SKM-1 treated with dmso at 0.1 percent for 144 hours (cell line): ENCODE data around the gene GLIS2.
"Not testable (repeated sequence)": the region's sequence is repeated elsewhere in the genome, so short reads cannot be mapped to it uniquely, and the experiment has no call there.

Experiments used
- DNase-seq: peaks from one replicate; lab custom pipeline; 2025; ENCODE audit not compliant: unreplicated experiment; lab: John Stamatoyannopoulos, UW

Gene GLIS2

DNA sequence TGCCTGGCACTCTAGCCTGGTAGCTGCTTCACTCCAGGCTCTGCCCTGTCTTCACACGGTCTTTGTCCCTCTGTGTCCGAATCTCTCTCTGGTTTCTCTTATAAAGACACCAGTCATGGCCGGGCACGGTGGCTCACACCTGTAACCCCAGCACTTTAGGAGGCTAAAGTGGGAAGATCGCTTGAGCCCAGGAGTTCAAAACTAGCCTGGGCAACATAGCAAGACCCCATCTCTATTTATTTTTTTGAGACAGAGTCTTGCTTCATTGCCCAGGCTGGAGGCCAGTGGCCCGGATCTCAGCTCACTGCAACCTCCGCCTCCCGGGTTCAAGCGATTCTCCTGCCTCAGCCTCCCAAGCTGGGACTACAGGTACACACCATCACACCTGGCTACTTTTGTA lies 17.8 kb downstream of the GLIS2 start:
- DNase-seq, result not testable (repeated sequence)

DNA sequence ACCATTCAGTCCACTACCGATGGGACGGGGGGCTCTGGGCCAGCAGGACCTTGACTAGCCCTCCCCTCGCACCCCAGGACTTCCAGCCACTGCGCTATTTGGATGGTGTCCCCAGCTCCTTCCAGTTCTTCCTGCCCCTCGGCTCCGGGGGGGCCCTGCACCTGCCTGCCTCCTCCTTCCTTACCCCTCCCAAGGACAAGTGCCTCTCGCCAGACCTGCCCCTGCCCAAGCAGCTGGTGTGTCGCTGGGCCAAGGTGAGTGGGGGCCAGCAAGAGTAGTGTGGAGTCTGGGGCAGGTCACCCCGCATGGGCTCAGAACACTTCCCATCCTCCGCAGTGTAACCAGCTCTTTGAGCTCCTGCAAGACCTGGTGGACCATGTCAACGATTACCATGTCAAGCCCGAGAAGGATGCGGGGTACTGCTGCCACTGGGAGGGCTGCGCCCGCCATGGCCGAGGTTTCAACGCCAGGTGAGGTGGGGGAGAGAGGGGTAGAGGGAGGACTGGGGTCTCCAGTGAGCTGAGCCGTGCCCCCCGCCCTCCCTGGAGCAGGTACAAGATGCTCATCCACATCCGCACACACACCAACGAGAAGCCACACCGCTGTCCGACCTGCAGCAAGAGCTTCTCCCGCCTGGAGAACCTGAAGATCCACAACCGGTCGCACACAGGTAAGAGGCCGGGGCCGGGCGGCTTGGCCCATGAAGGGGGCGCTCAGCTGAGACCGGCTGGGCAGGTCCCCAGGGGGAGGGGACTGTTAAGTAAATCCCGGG lies 19.0 kb downstream of the GLIS2 start:
- DNase-seq, result no peak

DNA sequence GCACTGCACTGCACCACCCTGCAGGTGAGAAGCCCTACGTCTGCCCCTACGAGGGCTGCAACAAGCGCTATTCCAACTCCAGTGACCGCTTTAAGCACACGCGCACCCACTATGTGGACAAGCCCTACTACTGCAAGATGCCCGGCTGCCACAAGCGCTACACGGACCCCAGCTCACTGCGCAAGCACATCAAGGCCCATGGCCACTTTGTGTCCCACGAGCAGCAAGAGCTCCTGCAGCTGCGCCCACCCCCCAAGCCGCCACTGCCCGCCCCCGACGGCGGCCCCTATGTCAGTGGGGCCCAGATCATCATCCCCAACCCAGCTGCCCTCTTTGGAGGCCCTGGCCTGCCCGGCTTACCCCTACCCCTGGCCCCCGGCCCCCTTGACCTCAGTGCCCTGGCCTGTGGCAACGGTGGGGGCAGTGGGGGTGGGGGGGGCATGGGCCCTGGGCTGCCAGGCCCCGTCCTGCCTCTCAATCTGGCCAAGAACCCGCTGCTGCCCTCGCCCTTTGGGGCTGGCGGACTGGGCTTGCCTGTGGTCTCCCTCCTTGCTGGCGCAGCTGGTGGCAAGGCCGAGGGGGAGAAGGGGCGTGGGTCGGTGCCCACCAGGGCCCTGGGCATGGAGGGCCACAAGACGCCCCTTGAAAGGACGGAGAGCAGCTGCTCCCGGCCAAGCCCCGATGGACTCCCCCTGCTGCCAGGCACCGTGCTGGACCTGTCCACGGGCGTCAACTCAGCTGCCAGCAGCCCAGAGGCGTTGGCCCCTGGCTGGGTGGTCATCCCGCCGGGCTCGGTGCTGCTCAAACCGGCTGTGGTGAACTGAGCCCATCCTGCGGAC lies 21.1 kb downstream of the GLIS2 start:
- no peak for DNase-seq

DNA sequence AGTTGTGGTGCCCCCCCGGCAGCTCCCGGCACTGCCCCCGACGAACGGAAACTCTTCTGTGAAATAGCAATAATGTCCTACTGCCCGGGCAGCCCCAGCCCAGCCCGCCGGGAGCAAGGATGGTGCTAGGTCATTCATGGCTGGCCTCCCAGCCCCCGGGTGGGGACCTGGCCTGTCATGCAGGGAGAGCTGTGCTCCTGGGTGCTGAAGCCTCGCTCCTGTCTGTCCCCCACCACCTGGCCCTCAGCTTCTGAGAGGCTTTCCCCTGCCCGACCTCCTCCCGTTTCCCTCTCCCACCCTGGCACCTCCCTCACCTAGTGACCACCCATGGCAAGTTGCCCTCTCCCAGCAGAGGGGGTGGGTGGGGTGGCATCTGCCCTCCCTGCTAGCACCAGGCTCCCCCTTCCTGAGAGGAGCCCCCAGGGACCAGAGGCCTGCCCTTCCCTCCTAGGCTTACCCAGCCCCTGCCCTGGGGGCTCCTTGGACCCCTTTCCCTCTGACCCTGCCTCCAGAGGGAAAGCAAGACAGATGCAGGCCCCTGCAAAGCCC lies 21.7 kb downstream of the GLIS2 start:
- no peak for DNase-seq

DNA sequence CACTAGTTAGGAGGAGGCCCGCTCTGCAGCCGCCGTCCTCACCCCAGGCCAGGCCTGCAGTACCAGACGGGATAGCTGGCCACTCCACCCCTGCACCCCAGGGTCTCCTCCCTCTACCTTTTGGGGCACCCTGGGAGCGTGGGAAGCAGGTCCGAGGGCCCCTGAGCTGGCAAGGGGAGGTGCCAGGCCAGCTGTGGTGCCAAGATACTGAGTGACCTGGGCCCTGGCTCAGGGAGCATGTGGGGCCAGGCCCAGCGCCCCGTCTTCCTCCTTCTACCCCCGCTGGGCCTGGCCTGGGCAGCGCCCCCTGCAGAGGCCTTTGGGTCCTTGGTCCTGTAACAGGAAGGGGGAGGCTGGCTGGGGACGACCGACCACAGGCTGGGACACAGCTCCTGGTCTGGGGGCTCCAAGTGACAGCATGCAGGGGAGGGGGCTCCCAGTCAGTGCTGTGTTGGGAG lies 22.3 kb downstream of the GLIS2 start:
- no peak for DNase-seq

DNA sequence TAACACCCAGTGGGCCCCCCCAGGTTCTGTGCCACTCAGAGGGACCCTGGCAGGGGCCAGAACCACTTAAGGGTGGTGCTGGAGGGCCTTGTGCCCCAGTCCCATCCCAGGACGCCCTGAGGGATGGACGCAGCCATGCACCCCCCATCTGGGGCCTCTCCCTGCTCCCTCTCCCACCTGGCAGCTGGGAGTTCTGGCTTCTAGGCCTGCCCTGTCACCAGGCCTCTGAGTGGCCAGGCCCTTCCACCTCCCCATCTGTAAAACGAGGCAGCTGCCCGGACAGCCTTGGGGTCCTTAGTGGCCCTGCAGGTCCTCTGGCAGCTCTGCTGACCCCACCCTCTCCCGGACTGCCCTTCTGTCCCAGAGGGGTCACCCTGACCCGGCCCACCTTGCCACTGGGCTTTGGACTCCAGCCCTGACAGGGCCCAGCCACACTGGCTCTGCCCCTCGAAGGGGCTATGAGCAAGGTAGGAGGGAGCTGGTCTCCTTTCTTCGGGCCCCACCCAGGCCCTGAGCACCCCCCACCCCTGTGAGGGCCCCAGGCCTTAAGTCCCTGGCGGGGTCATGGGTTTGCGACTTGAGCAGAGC lies 22.9 kb downstream of the GLIS2 start:
- DNase-seq, result no peak

DNA sequence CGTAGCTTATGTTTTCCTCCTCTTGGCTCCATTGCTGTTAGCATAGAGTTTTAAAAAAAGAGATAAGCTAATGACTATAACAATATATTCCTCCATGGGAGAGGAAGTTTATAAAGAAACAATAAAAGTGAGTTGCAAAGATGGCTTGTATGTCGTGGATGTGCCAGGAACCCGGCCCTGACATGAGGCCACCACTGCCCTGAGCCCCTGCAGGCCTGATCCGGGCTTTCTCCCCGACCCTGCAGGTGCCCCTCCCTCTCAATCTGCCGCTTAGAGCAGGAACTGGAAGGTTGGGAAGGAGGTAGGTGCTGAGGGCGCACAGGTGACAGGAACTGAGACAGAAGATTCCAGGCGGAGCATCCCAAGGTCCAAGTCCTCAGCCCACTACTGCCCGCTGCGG lies 23.6 kb downstream of the GLIS2 start:
- no peak for DNase-seq

DNA sequence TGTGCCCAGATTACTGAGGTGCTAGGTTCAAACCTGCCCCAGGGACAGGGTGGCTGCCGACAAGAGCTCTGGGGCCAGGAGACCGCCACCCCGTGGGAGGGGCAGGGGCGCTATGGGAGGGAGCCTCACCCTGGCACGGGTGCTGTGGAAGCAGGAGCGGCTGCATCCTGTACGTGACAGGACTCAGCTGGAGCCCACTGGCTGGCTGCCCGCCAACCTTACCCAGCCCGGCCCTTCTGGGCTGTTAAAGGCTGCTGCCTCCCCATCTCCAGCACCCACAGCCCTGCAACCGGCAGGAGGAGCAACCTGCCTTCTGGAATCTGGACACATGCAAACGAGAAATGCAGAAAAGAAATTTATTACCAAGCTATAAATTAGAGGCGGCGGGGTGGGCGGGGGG lies 24.0 kb downstream of the GLIS2 start:
- no peak for DNase-seq

DNA sequence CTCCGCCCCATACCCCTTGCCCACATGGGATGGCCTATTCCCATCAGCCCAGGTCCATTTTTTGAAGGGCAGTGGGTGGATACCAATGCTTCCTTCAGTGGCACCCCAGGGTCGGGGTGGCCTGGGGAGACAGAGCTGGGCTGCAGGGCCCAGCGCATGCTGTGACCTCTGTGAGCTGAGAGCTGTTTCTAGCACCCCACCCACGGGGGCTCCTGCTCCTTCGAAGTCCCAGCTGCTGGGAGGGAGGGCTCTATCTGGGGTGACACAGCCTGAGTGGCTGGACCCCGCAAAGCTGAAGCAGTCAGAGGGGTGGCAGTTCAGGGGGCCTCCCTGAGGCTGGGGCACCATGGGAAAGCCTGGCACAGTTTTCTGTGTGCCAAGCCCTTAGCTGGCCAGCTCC lies 24.6 kb downstream of the GLIS2 start:
- no peak for DNase-seq

DNA sequence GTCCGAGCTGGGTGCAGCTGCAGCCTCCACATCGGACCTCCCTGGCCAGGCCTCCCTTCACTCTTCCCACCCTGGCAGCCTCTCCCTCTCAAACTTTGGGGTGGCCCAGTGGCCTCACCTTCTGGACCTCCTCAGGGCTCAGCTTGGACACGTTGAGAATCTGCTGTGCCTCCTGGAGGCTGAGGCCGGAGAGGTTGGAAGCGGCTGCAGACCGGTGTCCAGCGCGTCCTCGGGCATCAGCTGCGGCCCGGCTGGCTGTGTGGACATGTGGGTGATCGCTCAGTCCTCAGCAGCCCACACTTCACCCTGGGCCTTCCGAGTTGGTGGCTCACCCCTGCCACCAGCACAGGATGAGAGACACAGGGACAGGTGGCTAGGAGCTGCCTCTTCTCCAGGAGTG lies 25.4 kb downstream of the GLIS2 start:
- no peak for DNase-seq

DNA sequence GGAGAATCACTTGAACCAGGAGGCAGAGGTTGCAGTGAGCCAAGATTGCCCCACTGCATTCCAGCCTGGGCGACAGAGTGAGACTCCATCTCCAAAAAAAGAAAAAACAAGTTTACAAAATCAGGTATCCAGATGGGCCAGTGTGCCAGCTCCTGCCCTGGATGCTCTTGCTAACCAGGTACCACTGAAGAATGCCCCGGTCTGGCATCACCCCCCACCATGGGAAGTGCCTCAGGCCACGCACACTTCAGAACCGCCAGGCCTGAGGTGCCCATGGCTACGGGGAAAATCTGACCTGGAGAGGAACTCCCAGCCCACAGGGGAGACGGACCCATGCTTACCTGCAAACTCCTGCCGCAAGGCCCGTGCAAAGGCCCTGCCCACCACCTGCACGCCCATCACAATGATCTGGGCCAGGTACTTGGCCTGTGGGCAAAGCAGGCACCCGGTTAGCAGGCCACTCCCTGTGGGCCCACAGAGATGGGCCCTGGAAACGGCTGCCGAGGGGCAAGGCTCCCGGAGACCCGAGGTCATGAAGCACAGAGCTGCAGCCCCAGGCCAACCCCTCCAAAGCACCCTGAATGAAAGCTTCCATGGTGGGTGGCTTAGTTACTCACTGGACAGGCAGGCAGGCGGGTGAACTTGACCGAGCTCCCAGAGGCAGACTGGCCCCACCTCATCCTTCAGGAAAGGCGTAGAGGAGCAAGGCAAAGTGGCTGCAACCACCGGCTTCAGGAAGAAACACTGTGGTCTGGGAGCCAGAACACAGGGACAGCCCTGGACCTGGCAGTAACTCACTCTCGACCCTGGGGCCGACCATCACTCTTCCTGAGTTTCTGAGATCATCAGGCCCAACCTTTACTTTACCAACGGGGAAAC lies 27.2 kb downstream of the GLIS2 start:
- DNase-seq, result no peak

DNA sequence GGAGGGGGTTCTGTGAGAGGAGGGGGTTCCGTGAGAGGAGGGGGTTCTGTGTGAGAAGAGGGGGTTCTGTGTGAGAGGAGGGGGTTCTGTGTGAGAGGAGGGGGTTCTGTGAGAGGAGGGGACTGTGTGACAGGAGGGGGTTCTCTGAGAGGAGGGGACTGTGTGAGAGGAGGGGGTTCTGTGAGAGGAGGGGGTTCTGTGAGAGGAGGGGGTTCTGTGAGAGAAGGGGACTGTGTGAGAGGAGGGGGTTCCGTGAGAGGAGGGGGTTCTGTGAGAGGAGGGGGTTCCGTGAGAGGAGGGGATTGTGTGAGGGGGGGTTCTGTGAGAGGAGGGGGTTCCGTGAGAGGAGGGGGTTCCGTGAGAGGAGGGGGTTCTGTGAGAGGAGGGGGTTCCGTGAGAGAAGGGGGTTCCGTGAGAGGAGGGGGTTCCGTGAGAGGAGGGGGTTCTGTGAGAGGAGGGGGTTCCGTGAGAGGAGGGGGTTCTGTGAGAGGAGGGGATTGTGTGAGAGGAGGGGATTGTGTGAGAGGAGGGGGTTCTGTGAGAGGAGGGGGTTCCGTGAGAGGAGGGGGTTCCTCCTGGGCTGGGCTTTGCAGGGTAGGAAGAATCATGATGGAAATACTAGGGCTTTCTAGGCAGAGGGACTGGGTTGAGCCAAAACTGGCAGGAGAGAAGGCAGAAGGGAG lies 28.6 kb downstream of the GLIS2 start:
- not testable (repeated sequence) for DNase-seq

DNA sequence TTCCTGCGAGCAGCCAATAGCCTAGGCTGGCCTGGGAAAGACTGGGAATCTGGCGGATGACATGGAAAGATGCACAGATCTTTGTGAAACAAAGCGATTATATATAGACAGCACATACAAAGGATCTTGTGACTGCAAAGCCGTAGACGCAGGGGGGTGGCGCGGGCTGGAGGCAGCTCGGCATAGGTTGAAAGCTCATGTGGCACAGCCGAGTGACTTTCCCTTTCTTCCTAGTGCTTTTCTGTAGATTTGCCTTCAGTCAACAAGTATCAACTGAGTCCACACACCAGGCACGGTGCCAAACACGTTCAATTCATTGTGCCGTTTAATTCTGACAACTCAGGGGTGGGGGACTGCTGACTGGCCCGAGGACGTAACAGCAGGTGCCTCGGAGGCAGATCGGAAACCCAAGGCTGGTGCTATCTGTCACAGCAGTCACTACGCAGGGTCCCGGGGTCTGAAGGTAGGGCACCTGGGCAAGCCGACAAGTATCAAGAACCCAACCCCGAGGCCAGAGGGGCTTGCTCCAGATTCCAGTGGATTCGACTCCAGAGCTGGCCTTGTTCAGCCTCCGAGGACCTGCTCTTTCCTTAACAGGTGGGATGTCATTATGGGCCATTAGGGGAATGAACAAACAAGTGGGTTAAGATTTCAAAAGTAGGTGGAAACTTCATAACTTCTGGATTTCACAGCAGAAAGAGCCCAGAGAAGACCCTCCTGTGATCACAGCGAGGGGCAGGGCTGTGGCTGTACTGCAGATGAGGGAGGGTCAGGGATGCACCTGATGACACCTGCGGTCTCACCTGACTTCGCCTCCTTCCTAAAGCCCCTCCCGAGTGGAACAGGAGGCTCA lies 29.3 kb downstream of the GLIS2 start:
- DNase-seq, result no peak

DNA sequence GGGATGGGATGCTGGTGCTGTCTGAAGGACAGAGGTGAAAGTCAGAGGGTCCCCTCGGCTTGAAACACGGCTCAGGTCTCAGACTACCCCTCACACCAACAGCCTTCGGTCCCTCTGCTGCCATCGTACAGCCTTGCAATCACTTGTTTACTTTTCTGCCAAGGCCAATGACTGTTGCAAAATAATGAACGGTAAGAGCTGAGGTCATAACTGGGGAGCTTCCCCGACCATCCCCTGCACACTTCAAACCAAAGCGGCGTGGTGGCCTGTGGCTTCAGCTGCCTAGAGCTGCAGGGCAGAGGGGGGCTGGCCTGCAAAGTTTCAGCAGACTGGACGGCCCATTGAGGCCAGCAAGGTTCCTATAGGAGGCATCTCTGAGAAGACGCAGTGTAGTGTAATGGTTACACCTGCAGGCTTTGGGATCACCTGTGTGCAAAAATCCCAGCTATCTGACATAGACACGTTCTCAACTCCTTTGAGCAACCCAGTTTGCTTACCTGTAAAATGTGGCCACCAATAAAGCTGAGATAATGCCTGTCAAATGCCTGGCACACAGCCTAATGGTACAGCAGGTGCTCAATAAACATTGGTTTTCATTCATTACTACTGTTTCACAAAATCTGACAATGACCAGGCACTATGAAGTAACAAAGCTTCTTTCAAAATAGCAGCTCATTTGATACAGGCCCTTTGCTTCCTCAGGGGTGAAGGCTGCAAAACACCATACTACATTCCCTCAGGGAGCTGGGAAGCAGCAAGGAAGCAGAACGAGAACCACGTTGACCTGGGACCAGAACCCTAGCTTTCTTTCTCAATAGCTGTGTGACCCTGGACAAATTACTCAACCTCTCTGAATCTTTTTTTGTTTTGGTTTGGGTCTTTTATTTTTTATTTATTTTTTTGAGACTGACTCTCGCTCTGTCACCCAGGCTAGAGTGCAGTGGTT lies 30.2 kb downstream of the GLIS2 start:
- DNase-seq, result peak; percentile 73

DNA sequence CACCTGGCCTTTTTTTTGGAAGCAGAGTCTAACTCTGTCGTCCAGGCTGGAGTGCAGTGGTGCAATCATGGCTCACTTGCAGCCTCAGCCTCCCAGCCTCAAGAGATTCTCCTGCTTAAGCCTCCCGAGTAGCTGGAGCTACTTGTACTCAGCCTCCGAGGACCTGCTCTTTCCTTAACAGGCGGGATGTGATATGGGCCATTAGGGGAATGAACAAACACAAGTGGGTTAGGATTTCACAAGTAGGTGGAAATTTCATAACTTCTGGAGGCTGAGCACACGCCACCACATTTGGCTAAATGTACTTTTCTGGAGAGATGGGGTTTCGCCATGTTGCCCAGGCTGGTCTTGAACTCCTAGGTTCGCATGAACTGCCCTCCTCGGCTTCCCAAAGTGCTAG lies 31.1 kb downstream of the GLIS2 start:
- DNase-seq, result peak; percentile 94

DNA sequence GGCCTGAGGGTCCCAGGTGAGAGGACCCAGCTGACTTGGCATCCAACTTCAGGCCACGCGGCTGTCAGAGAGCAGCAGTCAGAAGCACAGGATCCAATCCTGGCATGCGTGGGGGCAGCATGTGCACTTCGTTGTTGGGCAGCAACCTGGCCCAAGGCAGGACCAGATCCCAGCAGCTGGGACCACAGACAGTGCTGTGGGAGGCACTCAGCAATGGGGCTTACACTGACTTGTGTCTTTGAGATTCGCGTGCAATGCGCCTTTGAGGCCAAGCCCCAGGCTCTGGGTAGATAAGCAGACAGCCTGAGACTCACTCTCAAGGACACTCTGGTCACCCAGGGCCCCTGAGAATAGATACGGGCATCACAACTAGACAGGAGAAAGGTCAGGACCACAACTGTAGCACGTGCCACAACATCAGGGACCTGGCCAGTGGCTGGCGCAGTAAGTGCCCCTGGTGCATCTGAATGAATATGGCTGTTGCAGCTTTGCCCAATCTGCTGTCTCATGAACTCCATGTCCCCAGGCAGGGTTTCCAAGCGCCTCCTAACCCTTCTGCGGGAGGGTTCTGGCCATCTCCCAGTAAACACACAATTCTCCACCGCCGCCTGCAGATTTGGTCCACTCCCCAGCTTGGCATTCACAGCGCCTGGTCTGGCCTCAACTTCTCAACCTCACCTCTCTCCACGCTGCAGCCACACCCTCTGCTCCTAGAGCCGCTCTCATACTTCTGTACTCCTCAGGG lies 32.1 kb downstream of the GLIS2 start:
- no peak for DNase-seq

DNA sequence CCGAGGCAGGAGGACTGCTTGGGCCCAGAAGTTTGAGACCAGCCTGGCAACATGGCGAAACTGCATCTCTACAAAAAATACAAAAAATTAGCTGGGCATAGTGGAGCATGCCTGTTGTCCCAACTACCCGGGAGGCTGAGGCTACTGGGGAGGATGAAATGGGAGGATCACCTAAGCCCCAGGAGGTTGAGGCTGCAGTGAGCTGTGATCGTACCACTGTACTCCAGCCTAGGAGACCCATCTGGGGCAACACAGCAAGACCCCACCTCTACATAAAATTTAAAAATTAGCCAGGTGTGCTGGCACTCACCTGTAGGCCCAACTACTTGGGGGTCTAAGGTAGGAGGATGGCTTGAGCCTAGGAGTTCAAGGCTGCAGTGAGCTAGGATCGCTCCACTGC lies 33.5 kb downstream of the GLIS2 start:
- no peak for DNase-seq
